Measurements from ENCODE around the gene CCKAR.

The CCKAR gene

GRCh38 chr4:26490111-26490959 is at the start of gene CCKAR:
TSS of gene CCKAR (minus strand) at chr4:26490484. CDS start at chr4:26490267, 217 bp downstream.
- no peak for DNase-seq

DNA sequence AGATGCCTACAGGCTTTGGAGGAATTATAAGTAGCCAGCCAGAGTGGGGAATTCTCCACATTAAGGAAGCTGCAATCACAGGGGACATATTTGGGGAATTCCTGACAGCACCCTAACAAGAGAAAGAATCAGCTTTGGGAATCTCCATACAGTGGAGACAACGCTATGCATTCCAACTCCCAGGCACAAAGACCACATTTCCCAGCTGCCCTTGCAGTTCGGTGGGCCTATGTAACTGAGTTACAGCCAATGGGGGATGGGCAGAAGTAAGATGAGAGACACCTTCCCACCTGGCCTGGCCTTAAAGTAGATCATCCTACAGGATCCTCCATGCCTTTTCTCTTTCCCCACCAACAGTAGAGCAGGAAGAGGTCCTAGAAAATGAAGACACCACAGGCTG is 43.4 kb upstream of the CCKAR start:
- no peak for DNase-seq

- DNase-seq, result no peak
Measured at GRCh38 chr4:26531491-26532116, 41.3 kb upstream of the CCKAR start.

- DNase-seq, result no peak
Measured at GRCh38 chr4:26530099-26530498, 39.8 kb upstream of the CCKAR start.

GRCh38 chr4:26529479-26529878 is 39.2 kb upstream of the CCKAR start:
- DNase-seq, result no peak

DNA sequence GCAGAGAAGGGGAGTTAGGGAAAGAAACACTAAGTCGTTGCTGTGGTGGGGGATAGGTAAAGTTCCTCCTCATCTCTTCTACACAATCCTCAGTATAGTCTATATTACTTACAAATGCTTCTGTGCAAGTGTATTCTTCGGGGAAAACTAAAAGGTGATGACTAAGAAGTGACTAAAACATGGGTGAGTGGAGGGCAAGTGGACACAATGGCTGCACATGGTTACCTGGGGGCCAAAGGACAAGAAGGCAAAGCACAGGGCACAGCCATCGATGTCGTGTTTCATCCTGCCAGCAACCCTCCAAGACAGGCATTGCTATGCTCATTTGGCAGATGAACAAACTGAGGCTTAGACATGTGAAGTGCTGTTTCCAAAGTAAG is 35.5 kb upstream of the CCKAR start:
- DNase-seq, result peak; percentile 12

DNA sequence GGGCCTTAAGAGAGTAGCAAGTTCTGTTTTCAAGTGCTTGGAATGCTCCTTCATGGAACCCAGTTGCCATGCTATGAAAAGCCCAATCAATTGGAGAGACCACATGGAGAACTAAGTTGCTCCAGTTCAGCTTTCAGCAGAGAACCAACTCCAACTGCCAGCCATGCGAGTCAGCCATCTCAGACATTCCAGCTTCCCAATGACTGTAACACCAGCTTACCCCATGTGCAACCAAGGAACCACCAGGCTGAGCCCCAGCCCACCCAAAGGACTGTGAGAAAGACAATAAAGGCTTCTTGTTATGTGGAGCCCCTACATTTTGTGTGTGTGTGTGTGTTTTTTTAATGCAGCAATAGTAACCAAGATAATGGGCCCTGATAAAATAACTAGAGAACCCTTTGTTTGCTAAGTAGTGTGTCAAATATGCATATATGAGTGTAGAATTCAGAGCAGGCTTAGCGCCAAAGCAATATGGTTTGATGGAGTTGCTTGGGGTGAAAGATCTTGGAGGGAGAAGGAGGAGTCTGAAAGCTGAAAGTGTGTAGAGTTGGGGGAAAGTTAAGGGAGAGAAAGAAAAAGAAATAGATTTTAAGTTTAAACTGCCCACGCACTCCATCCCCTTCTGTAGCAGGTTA is 35.0 kb upstream of the CCKAR start:
- DNase-seq, result peak; percentile 85

DNA sequence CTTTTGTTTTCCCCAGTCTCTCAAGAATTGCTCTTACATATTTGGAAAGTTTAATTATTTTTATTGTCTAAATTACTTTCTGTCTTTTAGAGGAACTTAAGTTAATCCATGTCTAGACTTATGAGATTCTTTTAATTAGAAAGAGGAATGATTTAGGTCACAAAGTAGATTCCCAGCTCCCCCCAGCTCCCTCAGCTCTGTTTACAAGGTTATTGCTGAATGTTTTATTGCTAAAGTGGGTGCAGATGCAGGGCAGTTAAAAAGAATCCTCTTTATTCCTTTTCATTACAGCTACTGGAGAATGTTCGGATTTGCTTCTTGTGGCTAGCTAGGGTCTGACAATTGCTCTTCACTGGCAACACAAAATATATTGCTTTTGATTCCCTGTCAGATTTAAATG is 33.7 kb upstream of the CCKAR start:
- peak; percentile 14 for DNase-seq

- peak; percentile 76 for DNase-seq
Measured at GRCh38 chr4:26522478-26522877, 32.2 kb upstream of the CCKAR start.

- DNase-seq, result peak; percentile 16
Measured at GRCh38 chr4:26520728-26521450, 30.6 kb upstream of the CCKAR start.

GRCh38 chr4:26515936-26516335 is 25.7 kb upstream of the CCKAR start:
- DNase-seq, result no peak

GRCh38 chr4:26510334-26510964 is 20.2 kb upstream of the CCKAR start:
- DNase-seq, result no peak

- DNase-seq, result no peak
Measured at GRCh38 chr4:26509681-26510333, 19.5 kb upstream of the CCKAR start.

- DNase-seq, result no peak
Measured at GRCh38 chr4:26507286-26507685, 17.0 kb upstream of the CCKAR start.

DNA sequence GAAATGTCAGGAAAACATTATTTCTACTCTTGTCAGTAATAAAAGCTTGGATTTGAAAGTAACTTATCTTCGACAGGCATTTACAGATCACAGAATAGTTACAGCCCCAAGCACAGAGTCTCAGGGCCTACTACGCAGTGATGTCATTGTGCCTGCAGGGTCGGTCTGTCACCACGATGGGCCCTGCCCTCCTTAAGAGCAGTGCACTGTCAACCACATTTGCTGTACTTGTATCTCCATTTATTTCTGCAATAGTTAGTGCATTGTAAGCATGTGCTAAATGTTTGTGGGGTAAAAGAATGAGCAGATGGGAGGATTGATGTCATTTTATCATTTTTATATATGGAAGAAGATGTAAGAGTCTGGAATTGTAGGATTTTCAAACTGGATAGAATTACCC is 13.6 kb upstream of the CCKAR start:
- no peak for DNase-seq

- DNase-seq, result no peak
Measured at GRCh38 chr4:26503427-26503826, 13.1 kb upstream of the CCKAR start.

- DNase-seq, result peak; percentile 57
Measured at GRCh38 chr4:26500565-26500999, 10.3 kb upstream of the CCKAR start.

- DNase-seq, result no peak
Measured at GRCh38 chr4:26496207-26496783, 6.0 kb upstream of the CCKAR start.

- DNase-seq, result no peak
Measured at GRCh38 chr4:26493461-26493860, 3.2 kb upstream of the CCKAR start.

GRCh38 chr4:26491449-26492170 is 1.3 kb upstream of the CCKAR start:
- no peak for DNase-seq

DNA sequence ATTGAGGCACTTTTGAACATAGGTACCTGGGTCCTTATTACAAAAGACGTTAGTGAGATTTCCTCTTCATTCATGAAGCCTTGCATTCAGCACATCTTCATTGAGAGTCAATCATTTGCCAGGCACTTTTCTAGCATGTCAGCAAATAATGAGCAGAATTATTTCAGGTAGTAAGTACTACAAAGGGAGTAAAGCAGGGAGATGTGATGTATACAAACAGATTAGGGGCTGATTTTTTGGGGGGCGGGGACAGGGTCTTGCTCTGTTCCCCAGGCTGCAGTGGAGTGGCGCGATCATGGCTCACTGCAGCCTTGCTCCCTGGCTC is 638 bp upstream of the CCKAR start:
- no peak for DNase-seq

Data from fibroblast of upper back skin (primary cell).